Hepatocyte (in vitro differentiated cells): ENCODE measurements around the gene DCAF4. TPM values are rescaled to one million over a fixed set of nuclear protein-coding genes. Genes with fewer than 3 reads are reported as not detected.

Source experiments
- DNase-seq: peaks from one replicate; pipeline ENCODE4 v3.0.0-alpha.2; 2016; ENCODE audit warnings: low spot score
- H2AFZ ChIP-seq: fragments of 200-600 bp; sonication (generic); 2 replicates; pipeline ENCODE4 v1.6.0; 2016; ENCODE audit warnings: antibody characterized with exemption, mild to moderate bottlenecking
- H3K27ac ChIP-seq: fragments of 200-600 bp; sonication (generic); 2 replicates; pipeline ENCODE4 v1.5.1; 2016; ENCODE audit warnings: mild to moderate bottlenecking
- H3K27me3 ChIP-seq: fragments of 200-600 bp; sonication (generic); 2 replicates; pipeline ENCODE4 v1.6.1; 2016
- H3K36me3 ChIP-seq: fragments of 200-600 bp; sonication (generic); replicated peaks from 2 replicates; pipeline ENCODE4 v1.5.1; 2016; ENCODE audit warnings: low read depth; ENCODE audit not compliant: insufficient read depth
- H3K4me1 ChIP-seq: fragments of 200-600 bp; sonication (generic); 2 replicates; pipeline ENCODE4 v1.5.1; 2016; ENCODE audit warnings: mild to moderate bottlenecking, moderate library complexity; ENCODE audit not compliant: insufficient read depth
- H3K4me2 ChIP-seq: fragments of 200-600 bp; sonication (generic); 2 replicates; pipeline ENCODE4 v1.6.0; 2016
- H3K4me3 ChIP-seq: fragments of 200-600 bp; sonication (generic); 2 replicates; pipeline ENCODE4 v1.5.1; 2016; ENCODE audit warnings: mild to moderate bottlenecking
- H3K79me2 ChIP-seq: fragments of 200-600 bp; sonication (generic); 2 replicates; pipeline ENCODE4 v1.6.0; 2017; ENCODE audit warnings: mild to moderate bottlenecking
- H3K9me2 ChIP-seq: fragments of 200-600 bp; sonication (generic); replicated peaks from 2 replicates; pipeline ENCODE4 v1.6.0; 2017; ENCODE audit warnings: mild to moderate bottlenecking; ENCODE audit not compliant: insufficient read depth
- H3K9me3 ChIP-seq: fragments of 200-600 bp; sonication (generic); 2 replicates; pipeline ENCODE4 v1.5.1; 2016; ENCODE audit warnings: low read depth, mild to moderate bottlenecking
- H4K20me1 ChIP-seq: fragments of 200-600 bp; sonication (generic); 2 replicates; pipeline ENCODE4 v1.6.0; 2016; ENCODE audit warnings: mild to moderate bottlenecking; ENCODE audit not compliant: insufficient read depth, poor library complexity, severe bottlenecking
- EZH2 ChIP-seq: fragments of 200-600 bp; sonication (generic); IDR thresholded peaks from 2 replicates; pipeline ENCODE4 v1.6.1; 2016; ENCODE audit warnings: antibody characterized with exemption, mild to moderate bottlenecking, borderline replicate concordance
- EZH2phosphoT487 ChIP-seq: fragments of 200-600 bp; sonication (generic); IDR thresholded peaks from one replicate; pipeline ENCODE4 v1.6.1; 2018; ENCODE audit warnings: antibody characterized with exemption, mild to moderate bottlenecking, low read depth, moderate library complexity; ENCODE audit not compliant: unreplicated experiment, severe bottlenecking
- WGBS: methylation state at CpG from one replicate; pipeline ENCODE4 v1.1.6; 2016; ENCODE audit warnings: low lambda C conversion rate; ENCODE audit errors: missing lambda C conversion rate; 5-methylcytosine and 5-hydroxymethylcytosine counted together
- polyA plus RNA-seq: library from polyadenylated mRNA; unstranded; fragments of >200 nt; fragmentation: Nextera tagmentation; extraction: Ambion mirVana; gene quantifications from 2 replicates; pipeline ENCODE4 v1.2.1, GENCODE V29; 2016
- total RNA-seq: library from RNA; depleted of rRNA; stranded (reverse); fragments of >200 nt; gene quantifications from 2 replicates; pipeline ENCODE4 v1.2.3, GENCODE V29; 2014
- TF ChIP-seq, protein P1 (sequence below): fragments of 200-600 bp; sonication (generic); IDR thresholded peaks from 2 replicates; pipeline ENCODE4 v1.5.1; 2016; ENCODE audit warnings: antibody characterized with exemption, mild to moderate bottlenecking; ENCODE audit not compliant: poor library complexity

DCAF4 gene
- total and polyA plus RNA-seq, 2 experiments from 2014 or later = 8.5 to 21.6 TPM

DNA sequence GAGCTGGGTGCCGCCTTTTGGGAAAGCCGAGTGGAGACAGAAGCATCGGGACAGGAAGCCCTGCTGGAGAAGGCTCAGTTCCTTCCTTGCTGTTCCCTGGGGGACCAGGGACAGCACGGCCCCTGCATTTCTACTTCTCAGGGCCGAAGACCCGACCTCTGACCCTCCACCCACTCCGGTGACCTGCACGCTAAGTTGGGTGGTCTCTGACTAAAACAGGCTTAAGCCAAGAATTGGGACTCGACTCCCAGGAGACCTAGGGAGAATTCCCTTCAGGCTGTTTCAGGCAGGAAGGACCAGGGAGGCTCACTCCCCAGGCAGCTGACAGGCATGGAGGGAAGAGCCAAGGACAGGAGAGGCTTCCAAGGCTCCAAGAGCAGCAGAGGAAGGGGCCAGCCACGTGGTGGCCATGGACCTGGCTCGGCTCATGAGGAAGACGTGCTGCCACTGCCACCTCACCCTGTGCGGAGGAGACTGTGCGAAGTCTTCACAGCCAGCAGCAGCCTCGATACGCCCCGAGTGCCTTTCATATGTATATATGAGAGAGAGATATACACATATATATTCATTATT is 43.9 kb downstream of the DCAF4 start:
- 89% methylated on average over 17 of the region's 17 CpGs for whole genome bisulfite sequencing
- TF ChIP-seq EZH2phosphoT487 (no peak), EZH2 (no peak)
- TF ChIP-seq, protein P1, sequence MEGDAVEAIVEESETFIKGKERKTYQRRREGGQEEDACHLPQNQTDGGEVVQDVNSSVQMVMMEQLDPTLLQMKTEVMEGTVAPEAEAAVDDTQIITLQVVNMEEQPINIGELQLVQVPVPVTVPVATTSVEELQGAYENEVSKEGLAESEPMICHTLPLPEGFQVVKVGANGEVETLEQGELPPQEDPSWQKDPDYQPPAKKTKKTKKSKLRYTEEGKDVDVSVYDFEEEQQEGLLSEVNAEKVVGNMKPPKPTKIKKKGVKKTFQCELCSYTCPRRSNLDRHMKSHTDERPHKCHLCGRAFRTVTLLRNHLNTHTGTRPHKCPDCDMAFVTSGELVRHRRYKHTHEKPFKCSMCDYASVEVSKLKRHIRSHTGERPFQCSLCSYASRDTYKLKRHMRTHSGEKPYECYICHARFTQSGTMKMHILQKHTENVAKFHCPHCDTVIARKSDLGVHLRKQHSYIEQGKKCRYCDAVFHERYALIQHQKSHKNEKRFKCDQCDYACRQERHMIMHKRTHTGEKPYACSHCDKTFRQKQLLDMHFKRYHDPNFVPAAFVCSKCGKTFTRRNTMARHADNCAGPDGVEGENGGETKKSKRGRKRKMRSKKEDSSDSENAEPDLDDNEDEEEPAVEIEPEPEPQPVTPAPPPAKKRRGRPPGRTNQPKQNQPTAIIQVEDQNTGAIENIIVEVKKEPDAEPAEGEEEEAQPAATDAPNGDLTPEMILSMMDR = no peak
- no peaks in the 10 kb centered on the region for H3K27me3 ChIP-seq

DNA sequence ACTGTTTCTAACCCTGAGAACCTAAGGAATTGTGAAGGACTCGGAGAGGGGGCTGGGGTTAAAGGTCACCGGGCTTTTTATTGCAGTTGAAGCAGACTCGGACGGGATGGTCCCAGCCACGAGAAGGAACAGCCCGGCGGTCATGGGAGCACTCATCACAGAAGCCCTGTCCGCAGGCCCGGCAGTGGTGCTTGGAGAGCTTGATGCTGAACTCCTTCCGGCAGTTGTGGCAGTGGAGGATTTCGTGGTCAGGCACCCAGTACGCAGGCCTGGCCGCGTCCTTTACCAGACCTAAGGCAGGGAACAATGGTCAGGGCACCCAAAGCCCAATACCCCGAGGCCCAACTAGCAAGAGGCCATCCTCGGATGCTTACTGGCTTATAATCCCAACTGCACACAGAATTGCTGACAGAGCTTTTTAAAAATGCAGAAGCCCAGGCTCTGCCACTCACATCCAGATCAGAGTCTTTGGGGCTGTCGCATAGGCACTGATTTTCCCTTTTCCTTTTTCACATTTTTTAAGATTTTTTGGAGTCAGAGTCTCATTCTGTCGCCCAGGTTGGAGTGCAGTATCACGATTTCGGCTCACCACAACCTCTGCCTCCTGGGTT is 44.7 kb downstream of the DCAF4 start:
- no peaks in the 10 kb centered on the region for H4K20me1 ChIP-seq
- no peaks in the 10 kb centered on the region for H3K36me3 ChIP-seq
- H3K4me2 ChIP-seq = no peak overlapping the region
- no peaks in the 10 kb centered on the region for H3K27me3 ChIP-seq
- H3K27ac ChIP-seq = no peak overlapping the region
- 93% methylated on average over 20 of the region's 20 CpGs for WGBS
- H3K4me3 ChIP-seq = no peak overlapping the region
- H3K4me1 ChIP-seq = no peaks in the 10 kb centered on the region
- H2AFZ ChIP-seq = no peak overlapping the region
- no peak for DNase-seq
- TF ChIP-seq, protein P1 = no peak
- no peak for TF ChIP-seq EZH2
- no peak for TF ChIP-seq EZH2phosphoT487
- H3K79me2 ChIP-seq = no peaks in the 10 kb centered on the region
- H3K9me2 ChIP-seq = no peaks in the 10 kb centered on the region
- no peaks in the 10 kb centered on the region for H3K9me3 ChIP-seq

More for the DNA sequence above, 43.9 kb downstream of the DCAF4 start:
- no peaks in the 10 kb centered on the region for H3K79me2 ChIP-seq
- H3K9me2 ChIP-seq = no peaks in the 10 kb centered on the region
- H3K36me3 ChIP-seq = no peaks in the 10 kb centered on the region
- H2AFZ ChIP-seq = no peak overlapping the region
- no peak for DNase-seq
- H3K4me3 ChIP-seq = no peak overlapping the region
- no peaks in the 10 kb centered on the region for H3K9me3 ChIP-seq
- no peaks in the 10 kb centered on the region for H3K4me1 ChIP-seq
- H3K27ac ChIP-seq = no peak overlapping the region
- H4K20me1 ChIP-seq = no peaks in the 10 kb centered on the region
- no peak overlapping the region for H3K4me2 ChIP-seq

DNA sequence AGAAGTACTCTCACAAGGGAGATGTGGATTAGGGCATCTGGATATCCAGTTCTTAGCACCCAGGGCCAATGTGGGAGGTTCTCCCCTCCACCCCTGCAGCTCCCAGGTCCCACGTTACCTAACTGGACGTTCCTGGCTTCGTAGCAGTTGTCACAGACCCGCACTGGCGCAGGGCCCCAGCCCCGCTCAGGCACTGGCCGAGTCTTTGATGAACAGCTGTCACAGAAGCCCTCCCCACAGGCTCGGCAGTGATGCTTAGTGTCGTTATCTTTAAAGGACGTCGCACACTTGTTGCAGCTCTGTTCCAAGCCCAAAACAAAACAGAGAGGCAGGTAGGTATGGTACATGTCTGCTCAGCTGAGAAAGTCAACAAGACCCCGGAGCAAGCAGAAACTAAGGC is 48.4 kb downstream of the DCAF4 start:
- Histone ChIP-seq H3K27me3 (no peaks in the 10 kb centered on the region), H4K20me1 (no peaks in the 10 kb centered on the region), H3K36me3 (no peaks in the 10 kb centered on the region), H3K9me2 (no peaks in the 10 kb centered on the region), H3K9me3 (no peaks in the 10 kb centered on the region), H3K4me1 (no peaks in the 10 kb centered on the region), H3K79me2 (no peaks in the 10 kb centered on the region), H3K4me3 (no peak overlapping the region), H3K4me2 (no peak overlapping the region), H3K27ac (no peak overlapping the region), H2AFZ (no peak overlapping the region)
- 97% methylated on average over 12 of the region's 12 CpGs for WGBS
- no peak for DNase-seq
- TF ChIP-seq EZH2phosphoT487 = no peak
- TF ChIP-seq EZH2 = no peak
- TF ChIP-seq, protein P1 = no peak
